WTC11 (cell line): ENCODE results near the gene FKBP10.

ENCODE experiments used
- CREB1 ChIP-seq: sonication (generic); formaldehyde crosslinking; IDR thresholded peaks from 2 replicates; pipeline ENCODE4 v1.8.0; 2023; ENCODE audit warnings: mild to moderate bottlenecking, missing genetic modification reagents
- RELA ChIP-seq: sonication (generic); formaldehyde crosslinking; IDR thresholded peaks from 2 replicates; pipeline ENCODE4 v1.8.1; 2022; ENCODE audit warnings: missing genetic modification reagents, mild to moderate bottlenecking, borderline replicate concordance
- TP53 ChIP-seq: sonication (generic); formaldehyde crosslinking; IDR thresholded peaks from 2 replicates; pipeline ENCODE4 v1.8.1; 2023; ENCODE audit warnings: mild to moderate bottlenecking, missing genetic modification reagents
- ZBTB21 ChIP-seq: sonication (generic); formaldehyde crosslinking; IDR thresholded peaks from 2 replicates; pipeline ENCODE4 v1.8.1; 2023; ENCODE audit warnings: mild to moderate bottlenecking, missing genetic modification reagents, borderline replicate concordance
- TF ChIP-seq, protein P1 (sequence below): fragments of 200-600 bp; IDR thresholded peaks from 2 replicates; pipeline ENCODE4 v1.8.0; 2022; ENCODE audit warnings: antibody characterized with exemption
- TF ChIP-seq, protein P2 (sequence below): sonication (generic); formaldehyde crosslinking; IDR thresholded peaks from 2 replicates; pipeline ENCODE4 v1.8.1; 2022; ENCODE audit warnings: low read depth, missing genetic modification reagents, borderline replicate concordance
- TF ChIP-seq, protein P3 (sequence below): sonication (generic); formaldehyde crosslinking; IDR thresholded peaks from 2 replicates; pipeline ENCODE4 v1.8.1; 2023; ENCODE audit warnings: mild to moderate bottlenecking, moderate library complexity, missing genetic modification reagents
- TF ChIP-seq, protein P4 (sequence below): sonication (generic); formaldehyde crosslinking; IDR thresholded peaks from 2 replicates; pipeline ENCODE4 v1.8.0; 2023; ENCODE audit warnings: missing genetic modification reagents, mild to moderate bottlenecking, borderline replicate concordance

DNA sequence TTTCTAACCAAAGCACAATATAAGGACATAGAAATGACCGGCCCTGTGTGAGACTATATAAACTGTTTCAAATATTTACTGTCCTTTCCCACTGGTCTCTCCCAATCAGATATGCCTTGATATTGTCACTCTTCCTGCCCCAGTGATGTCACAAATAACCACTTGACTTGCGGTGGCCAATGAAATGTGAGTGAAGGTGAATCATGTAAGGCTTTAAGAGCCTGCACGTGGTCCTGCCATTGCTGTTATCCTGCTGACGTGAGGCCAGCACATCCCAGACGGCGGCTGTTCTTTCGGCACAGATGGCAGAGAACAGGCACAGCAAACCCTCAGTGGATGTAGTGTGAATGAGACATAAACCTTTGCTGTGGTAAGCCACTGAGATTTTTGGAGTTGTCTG, 57.8 kb downstream of the FKBP10 start:
- TF ChIP-seq, protein P1, sequence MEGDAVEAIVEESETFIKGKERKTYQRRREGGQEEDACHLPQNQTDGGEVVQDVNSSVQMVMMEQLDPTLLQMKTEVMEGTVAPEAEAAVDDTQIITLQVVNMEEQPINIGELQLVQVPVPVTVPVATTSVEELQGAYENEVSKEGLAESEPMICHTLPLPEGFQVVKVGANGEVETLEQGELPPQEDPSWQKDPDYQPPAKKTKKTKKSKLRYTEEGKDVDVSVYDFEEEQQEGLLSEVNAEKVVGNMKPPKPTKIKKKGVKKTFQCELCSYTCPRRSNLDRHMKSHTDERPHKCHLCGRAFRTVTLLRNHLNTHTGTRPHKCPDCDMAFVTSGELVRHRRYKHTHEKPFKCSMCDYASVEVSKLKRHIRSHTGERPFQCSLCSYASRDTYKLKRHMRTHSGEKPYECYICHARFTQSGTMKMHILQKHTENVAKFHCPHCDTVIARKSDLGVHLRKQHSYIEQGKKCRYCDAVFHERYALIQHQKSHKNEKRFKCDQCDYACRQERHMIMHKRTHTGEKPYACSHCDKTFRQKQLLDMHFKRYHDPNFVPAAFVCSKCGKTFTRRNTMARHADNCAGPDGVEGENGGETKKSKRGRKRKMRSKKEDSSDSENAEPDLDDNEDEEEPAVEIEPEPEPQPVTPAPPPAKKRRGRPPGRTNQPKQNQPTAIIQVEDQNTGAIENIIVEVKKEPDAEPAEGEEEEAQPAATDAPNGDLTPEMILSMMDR, result no peak
- TF ChIP-seq, protein P2, sequence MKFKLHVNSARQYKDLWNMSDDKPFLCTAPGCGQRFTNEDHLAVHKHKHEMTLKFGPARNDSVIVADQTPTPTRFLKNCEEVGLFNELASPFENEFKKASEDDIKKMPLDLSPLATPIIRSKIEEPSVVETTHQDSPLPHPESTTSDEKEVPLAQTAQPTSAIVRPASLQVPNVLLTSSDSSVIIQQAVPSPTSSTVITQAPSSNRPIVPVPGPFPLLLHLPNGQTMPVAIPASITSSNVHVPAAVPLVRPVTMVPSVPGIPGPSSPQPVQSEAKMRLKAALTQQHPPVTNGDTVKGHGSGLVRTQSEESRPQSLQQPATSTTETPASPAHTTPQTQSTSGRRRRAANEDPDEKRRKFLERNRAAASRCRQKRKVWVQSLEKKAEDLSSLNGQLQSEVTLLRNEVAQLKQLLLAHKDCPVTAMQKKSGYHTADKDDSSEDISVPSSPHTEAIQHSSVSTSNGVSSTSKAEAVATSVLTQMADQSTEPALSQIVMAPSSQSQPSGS (CRISPR knock-in tag), result no peak
- TF ChIP-seq CREB1 (CRISPR knock-in tag) (no peak), RELA (CRISPR knock-in tag) (no peak), TP53 (CRISPR knock-in tag) (no peak), ZBTB21 (CRISPR knock-in tag) (no peak)
- TF ChIP-seq, protein P3, sequence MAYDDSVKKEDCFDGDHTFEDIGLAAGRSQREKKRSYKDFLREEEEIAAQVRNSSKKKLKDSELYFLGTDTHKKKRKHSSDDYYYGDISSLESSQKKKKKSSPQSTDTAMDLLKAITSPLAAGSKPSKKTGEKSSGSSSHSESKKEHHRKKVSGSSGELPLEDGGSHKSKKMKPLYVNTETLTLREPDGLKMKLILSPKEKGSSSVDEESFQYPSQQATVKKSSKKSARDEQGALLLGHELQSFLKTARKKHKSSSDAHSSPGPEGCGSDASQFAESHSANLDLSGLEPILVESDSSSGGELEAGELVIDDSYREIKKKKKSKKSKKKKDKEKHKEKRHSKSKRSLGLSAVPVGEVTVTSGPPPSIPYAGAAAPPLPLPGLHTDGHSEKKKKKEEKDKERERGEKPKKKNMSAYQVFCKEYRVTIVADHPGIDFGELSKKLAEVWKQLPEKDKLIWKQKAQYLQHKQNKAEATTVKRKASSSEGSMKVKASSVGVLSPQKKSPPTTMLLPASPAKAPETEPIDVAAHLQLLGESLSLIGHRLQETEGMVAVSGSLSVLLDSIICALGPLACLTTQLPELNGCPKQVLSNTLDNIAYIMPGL (CRISPR knock-in tag), result no peak
- TF ChIP-seq, protein P4, sequence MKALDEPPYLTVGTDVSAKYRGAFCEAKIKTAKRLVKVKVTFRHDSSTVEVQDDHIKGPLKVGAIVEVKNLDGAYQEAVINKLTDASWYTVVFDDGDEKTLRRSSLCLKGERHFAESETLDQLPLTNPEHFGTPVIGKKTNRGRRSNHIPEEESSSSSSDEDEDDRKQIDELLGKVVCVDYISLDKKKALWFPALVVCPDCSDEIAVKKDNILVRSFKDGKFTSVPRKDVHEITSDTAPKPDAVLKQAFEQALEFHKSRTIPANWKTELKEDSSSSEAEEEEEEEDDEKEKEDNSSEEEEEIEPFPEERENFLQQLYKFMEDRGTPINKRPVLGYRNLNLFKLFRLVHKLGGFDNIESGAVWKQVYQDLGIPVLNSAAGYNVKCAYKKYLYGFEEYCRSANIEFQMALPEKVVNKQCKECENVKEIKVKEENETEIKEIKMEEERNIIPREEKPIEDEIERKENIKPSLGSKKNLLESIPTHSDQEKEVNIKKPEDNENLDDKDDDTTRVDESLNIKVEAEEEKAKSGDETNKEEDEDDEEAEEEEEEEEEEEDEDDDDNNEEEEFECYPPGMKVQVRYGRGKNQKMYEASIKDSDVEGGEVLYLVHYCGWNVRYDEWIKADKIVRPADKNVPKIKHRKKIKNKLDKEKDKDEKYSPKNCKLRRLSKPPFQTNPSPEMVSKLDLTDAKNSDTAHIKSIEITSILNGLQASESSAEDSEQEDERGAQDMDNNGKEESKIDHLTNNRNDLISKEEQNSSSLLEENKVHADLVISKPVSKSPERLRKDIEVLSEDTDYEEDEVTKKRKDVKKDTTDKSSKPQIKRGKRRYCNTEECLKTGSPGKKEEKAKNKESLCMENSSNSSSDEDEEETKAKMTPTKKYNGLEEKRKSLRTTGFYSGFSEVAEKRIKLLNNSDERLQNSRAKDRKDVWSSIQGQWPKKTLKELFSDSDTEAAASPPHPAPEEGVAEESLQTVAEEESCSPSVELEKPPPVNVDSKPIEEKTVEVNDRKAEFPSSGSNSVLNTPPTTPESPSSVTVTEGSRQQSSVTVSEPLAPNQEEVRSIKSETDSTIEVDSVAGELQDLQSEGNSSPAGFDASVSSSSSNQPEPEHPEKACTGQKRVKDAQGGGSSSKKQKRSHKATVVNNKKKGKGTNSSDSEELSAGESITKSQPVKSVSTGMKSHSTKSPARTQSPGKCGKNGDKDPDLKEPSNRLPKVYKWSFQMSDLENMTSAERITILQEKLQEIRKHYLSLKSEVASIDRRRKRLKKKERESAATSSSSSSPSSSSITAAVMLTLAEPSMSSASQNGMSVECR, result no peak
